Limb (tissue), 2 donors: Measurements from ENCODE around the gene ITIH5.
A peak's percentile ranks its signal among the peaks of the same experiment; 100 is the strongest.

Source experiments
- DNase-seq, 2 donors: peaks; one replicate each; pipeline ENCODE4 v3.0.0-alpha.2; 2016; ENCODE audit errors: extremely low spot score in 2 of 2

ITIH5 gene

DNA sequence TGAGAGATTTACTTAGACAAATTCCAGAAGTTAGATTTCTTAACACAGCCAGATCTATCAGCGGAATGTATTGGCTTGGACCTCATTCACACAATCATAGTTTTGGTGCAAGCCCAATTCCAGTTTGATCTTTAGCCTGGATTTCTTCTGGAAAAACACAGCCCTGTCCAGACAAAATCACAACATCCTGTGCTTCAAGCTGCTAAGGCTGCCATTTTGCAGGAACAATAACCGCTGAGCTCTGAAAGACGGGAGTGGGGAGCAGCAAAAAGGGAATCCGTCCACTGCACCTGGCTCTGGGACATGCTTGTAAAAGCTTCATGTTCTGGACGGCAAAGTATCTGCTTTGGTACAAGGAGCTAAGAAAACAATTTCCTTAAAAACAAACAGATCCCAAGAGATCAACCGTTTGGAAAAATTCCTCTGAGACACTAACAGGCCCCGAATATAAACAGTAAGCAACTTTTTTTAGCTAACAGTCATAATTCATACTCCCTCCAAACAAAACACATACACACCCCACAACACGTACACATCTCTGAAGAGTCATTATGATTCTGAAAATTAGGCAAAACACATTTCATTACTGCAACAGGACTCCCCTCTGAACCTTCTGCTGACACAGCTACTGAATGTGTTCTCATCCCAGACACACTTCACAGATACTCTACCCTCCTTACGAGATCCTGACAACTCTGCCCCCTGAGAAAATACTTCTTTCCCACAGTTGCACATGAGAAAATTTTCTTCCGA, 32.4 kb downstream of the ITIH5 start:
- DNase-seq: no peak

GRCh38 chr10:7626283-7626682, 40.5 kb downstream of the ITIH5 start:
- DNase-seq: no peak

DNA sequence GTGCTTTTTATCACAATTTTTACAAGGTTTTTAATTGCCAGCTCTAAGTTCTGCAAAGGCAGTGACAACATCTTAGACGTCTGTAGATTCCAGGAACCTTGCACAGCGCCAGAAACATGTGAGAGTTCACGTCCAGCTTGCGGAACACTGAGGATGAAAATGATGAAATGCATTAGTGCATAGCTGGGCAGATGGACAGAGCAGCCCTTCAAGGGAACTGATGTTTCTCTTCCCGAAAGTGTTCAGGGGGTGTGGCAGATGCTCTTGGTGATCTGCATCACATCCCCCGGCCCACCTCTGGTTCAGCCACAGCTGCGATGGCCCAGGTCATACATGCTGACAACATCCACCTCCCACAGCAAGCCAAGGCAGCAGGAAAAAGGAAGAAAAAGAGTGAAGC, 40.9 kb downstream of the ITIH5 start:
- no peak for DNase-seq

GRCh38 chr10:7625009-7625408, 41.8 kb downstream of the ITIH5 start:
- no peak for DNase-seq

- no peak for DNase-seq
Measured at GRCh38 chr10:7622969-7623368, 43.8 kb downstream of the ITIH5 start.

GRCh38 chr10:7618461-7618860, 48.3 kb downstream of the ITIH5 start:
- no peak for DNase-seq

DNA sequence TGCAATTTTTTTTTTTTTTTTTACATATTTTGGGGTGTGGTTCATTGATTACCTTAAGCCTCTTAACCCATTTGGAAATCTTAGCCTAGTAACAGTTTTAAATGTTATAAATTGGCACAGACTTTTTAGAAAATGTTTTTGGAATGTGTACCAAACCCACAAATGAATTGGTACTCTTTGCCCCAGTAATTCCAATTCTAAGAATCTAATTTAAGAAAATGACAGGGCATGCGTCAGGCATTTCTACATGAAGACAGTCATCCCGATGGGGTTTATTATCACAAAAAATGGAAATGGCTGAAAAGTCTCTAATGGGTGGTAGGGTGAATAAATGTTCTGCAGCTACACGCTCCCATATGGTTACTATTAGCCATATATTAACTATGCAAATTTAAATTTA, 54.9 kb downstream of the ITIH5 start:
- no peak for DNase-seq

- DNase-seq: peak; percentile 70 to 90
Measured at GRCh38 chr10:7610651-7611389, 55.9 kb downstream of the ITIH5 start.

GRCh38 chr10:7610026-7610425, 56.7 kb downstream of the ITIH5 start:
- no peak for DNase-seq

- DNase-seq: peak in 1 of 2 donors; percentile 54
Measured at GRCh38 chr10:7609556-7609955, 57.2 kb downstream of the ITIH5 start.

GRCh38 chr10:7608001-7608400, 58.8 kb downstream of the ITIH5 start:
- no peak for DNase-seq

GRCh38 chr10:7606951-7607404, 59.8 kb downstream of the ITIH5 start:
- DNase-seq: no peak

DNA sequence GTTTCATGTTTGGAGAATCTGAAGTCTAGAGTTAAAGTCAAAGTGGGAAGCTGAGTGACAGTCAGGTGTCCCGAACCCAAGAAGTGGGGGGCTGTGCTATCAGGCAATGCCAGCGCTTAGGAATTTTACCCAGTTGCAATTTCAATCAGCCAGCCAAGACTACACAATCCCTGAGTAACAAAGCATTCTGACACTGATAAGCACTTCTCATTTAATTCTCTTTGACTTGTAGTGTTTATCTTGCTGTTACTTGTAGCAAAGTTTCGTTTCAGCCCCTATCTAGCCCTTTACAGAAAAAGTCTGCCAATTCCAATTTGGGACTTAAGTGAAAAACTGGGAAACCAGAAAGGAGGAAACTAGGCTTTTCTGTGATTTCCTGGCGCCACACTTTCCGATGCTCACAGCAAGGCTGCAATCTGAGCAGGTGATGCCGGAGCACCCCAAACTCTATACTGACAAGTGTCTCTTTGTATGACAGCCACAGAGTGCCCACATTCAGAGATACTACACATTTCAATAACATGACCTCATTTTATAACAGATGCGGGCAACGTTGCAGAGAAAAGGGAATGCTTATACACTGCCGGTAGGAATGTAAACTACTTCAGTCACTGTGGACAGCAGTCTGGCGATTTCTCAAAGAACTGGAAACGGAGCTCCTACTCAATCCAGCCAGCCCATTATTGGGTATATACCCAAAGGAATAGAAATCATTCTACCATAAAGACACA, 61.0 kb downstream of the ITIH5 start:
- peak in 1 of 2 donors; percentile 51 for DNase-seq

DNA sequence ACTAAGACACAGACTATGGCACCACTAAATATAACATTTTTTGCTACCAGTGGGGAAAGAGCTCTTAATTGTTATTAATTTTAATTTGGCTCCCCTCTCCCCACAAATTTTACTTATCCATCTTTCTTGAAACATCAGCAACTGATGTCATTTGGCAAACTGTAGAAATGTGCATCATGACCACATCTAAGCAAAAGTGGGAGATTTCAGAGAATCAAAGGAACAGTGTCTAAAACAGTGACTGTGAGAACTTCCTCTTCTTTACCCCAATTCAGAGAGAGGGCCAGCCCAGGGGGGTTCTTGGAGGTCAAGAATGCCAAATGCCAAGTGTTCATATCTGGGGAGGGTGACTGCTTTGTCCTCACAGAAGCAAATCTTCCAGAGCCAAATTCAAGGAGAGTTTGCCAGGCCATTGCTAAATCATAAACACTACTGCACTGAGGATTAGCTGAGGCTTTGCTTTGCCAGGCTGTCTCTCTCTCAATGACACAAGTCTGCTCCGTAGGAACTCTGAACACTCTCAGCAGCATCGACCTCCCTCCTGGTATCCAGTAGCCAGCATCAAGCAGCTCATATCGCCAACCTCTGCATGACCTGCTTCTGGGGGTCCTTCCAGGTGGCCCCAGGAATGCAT, 65.6 kb downstream of the ITIH5 start:
- DNase-seq: no peak

- no peak for DNase-seq
Measured at GRCh38 chr10:7598771-7599170, 68.0 kb downstream of the ITIH5 start.

DNA sequence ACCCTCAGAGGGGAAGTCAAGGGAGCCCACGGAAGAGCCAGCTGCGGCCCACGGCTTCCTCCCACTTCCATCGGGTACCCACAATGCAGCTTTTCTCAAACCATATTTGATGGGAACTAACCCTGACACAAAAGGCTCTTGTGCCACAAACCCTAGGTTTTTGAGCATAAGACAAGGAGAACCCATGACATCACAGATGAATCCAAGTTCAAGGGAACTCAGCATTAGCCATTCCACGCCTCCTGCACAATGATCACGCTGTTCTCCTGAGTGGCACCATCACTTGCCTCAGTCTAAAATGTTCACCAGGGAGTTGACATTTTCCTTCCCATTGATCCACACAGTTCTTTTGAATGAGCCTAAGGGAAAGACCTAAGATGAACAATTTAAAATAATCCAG, 70.4 kb downstream of the ITIH5 start:
- DNase-seq: no peak

DNA sequence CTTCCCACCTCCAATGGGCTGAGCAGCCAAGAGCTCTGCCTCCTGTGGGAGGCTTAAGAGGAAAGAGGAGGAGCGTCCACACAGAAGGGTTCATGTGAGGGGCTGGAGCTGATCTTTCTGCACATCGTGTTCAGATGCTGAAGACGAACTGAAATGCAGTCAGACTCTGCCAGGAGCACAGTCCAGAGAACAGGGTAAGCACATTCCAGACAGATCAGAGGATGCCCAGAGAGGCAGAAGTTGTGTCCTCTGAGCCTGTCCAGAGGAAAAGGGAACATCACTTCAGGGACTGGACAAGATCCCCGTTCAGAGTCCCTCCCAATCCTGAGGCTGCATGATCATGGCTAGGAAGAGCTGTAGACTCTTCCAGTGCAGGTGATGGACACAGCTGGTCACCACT, 72.9 kb downstream of the ITIH5 start:
- no peak for DNase-seq

- no peak for DNase-seq
Measured at GRCh38 chr10:7593063-7593462, 73.7 kb downstream of the ITIH5 start.

GRCh38 chr10:7592627-7593026, 74.1 kb downstream of the ITIH5 start:
- DNase-seq: no peak

DNA sequence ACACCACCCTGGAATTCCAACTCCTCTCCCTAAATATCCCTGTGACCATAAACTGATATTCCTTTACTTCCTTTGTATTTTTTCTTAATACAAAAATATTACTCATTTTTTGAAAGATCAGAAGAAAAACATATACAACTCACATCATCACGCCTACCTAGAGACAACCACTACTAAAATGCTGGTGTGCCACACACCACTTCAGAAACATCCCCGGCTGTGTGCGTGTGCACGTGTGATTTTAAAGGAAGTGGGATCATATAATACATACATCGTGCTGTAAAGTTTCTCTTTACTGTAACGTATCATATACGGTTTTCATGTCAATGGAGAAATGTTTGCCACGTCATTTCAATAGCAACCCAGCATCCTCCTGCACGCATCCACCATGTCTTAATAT, 76.5 kb downstream of the ITIH5 start:
- no peak for DNase-seq

DNA sequence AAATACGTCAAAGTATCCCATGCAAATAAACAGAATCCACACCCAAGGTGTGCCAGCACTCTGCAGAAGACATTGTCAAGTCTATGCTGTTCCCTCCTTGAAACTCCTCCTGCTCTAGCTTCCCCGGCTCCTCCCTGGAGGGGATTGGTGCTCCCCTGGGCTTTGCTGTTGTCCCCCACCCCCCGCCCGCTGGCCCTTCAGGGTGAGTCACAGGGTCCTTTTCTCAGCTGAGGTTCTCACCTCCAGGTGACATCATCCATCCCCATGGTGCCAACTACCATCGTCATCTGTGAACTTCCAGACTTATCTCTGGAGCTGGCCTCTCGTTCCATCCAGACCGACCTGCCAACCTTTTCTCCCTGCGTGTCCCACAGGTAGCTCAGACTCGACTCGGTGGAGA, 77.0 kb downstream of the ITIH5 start:
- DNase-seq: no peak

- no peak for DNase-seq
Measured at GRCh38 chr10:7587865-7588188, 78.9 kb downstream of the ITIH5 start.
